Fibroblast of skin of back (primary cell): ENCODE results near the gene DGCR8.

ENCODE experiments used
- DNase-seq: peaks from one replicate; pipeline ENCODE4 v3.0.0-alpha.2; 2013

The DGCR8 gene

GRCh38 chr22:20052309-20053259 lies 27.5 kb upstream of the DGCR8 start:
- DNase-seq: no peak

GRCh38 chr22:20053407-20054033 lies 26.5 kb upstream of the DGCR8 start:
- DNase-seq: no peak

GRCh38 chr22:20054034-20054427 lies 26.0 kb upstream of the DGCR8 start:
- no peak for DNase-seq

- DNase-seq: no peak
Observed at GRCh38 chr22:20054485-20054884, 25.6 kb upstream of the DGCR8 start.

- DNase-seq: no peak
Observed at GRCh38 chr22:20055144-20055543, 24.9 kb upstream of the DGCR8 start.

- DNase-seq: no peak
Observed at GRCh38 chr22:20055654-20056053, 24.4 kb upstream of the DGCR8 start.

- no peak for DNase-seq
Observed at GRCh38 chr22:20056161-20056560, 23.9 kb upstream of the DGCR8 start.

GRCh38 chr22:20056696-20057386 lies 23.2 kb upstream of the DGCR8 start:
- no peak for DNase-seq

GRCh38 chr22:20057596-20058268 lies 22.3 kb upstream of the DGCR8 start:
- DNase-seq: no peak

- DNase-seq: no peak
Observed at GRCh38 chr22:20058989-20059770, 20.9 kb upstream of the DGCR8 start.

GRCh38 chr22:20060700-20061480 lies 19.2 kb upstream of the DGCR8 start:
- DNase-seq: no peak

- no peak for DNase-seq
Observed at GRCh38 chr22:20061481-20061861, 18.6 kb upstream of the DGCR8 start.

GRCh38 chr22:20062043-20062765 lies 17.8 kb upstream of the DGCR8 start:
- DNase-seq: no peak

- peak; percentile 7 for DNase-seq
Observed at GRCh38 chr22:20062766-20063083, 17.3 kb upstream of the DGCR8 start.

- no peak for DNase-seq
Observed at GRCh38 chr22:20063271-20064139, 16.5 kb upstream of the DGCR8 start.

GRCh38 chr22:20064140-20064480 lies 15.9 kb upstream of the DGCR8 start:
- DNase-seq: no peak

- DNase-seq: no peak
Observed at GRCh38 chr22:20064545-20065262, 15.3 kb upstream of the DGCR8 start.

- no peak for DNase-seq
Observed at GRCh38 chr22:20065896-20066616, 14.0 kb upstream of the DGCR8 start.
